Daoy (cell line): ENCODE results near the gene GAL3ST1. TPM values are rescaled to one million over a fixed set of nuclear protein-coding genes. Genes with fewer than 3 reads are reported as not detected.

Experiments
- DNase-seq: peaks from one replicate; pipeline ENCODE4 v3.0.0-alpha.2; 2015; ENCODE audit warnings: low read depth
- total RNA-seq: library from RNA; depleted of rRNA; stranded (reverse); fragments of >200 nt; shearing (Covaris generic); gene quantifications from 2 replicates; pipeline ENCODE4 v1.2.3, GENCODE V29; 2014; rRNA removed

GAL3ST1 gene
- total RNA-seq, 1 experiment from 2014 or later, result 0.29 TPM

DNA sequence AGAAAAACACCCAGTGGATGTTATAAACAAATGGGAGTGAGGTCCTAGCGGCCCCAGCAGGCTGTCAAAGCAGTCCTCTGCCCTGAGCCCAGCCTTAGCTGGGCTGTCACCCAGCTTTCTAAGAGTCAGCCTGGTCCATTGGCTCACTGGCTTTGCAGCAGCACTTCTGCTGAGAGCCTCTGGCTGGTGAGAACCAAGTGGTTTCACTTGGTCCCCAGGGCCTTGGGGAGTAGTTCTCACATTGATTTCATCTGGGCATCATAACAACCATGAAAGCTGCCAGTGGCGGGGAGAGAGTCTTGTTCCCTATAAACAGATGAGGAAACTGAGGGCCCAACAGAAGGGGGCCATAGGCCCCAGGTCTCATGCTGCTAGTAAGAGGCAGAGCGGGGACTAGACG, 39.3 kb downstream of the GAL3ST1 start:
- DNase-seq, result no peak

DNA sequence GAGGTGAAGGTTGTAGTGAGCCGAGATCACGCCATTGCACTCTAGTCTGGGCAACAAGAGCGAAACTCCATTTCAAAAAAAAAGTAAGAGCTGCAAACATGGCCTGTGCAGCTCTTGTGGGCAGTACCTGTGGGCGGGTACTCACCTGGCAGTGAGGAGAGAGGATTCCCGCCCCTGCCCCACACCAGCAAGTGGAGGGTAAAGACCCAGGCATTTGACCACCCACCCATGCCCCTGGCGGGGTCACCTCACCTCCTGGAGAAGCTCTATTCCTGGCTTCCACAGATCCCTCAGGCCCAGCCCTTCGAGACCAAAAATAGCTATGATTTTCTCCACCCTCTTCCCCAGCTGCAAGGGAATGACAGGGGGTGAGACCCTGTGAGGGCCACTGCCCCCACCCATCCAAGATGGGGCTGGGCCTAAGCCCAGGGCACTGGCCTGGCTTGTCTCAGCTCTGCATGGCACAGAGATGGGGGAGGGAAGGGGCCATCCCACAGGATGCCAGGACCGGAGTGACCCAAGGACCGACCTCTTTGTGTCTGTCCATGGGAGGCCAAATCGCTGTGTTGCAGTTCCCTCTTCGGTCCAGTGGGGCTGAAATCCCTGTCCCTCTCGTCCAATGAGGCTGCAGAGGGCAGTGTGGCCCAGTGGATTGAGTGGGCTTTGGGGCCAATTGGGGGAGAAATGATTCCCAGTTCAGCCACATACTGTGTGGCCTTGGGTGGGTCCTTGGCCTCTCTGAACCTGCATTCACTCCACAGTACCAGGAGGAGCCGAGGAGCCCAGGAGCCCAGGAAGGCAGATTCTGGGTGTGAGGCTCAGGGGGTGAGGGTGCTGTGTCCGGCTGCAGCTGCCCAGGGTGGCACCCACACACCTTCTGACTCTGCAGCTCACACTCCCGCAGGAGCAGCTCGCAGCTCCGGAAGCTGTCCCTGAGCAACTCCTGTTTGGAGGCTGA, 42.5 kb downstream of the GAL3ST1 start:
- no peak for DNase-seq

DNA sequence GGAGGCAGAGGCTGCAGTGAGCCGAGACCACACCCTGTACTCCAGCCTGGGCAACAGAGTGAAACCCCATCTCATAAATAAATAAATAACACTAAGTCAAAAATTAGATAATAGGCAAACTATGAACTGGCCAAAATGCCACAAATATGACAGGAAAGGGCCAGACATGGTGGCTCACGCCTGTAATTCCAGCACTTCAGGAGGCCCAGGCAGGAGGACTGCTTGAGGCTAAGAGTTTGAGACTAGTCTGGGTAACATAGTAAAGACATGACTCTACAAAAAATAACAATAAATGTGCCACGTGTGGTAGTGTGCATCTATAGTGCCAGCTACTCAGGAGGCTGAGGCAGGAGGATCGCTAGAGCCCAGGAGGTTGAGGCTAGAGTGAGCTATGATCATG, 47.8 kb downstream of the GAL3ST1 start:
- DNase-seq, result no peak

DNA sequence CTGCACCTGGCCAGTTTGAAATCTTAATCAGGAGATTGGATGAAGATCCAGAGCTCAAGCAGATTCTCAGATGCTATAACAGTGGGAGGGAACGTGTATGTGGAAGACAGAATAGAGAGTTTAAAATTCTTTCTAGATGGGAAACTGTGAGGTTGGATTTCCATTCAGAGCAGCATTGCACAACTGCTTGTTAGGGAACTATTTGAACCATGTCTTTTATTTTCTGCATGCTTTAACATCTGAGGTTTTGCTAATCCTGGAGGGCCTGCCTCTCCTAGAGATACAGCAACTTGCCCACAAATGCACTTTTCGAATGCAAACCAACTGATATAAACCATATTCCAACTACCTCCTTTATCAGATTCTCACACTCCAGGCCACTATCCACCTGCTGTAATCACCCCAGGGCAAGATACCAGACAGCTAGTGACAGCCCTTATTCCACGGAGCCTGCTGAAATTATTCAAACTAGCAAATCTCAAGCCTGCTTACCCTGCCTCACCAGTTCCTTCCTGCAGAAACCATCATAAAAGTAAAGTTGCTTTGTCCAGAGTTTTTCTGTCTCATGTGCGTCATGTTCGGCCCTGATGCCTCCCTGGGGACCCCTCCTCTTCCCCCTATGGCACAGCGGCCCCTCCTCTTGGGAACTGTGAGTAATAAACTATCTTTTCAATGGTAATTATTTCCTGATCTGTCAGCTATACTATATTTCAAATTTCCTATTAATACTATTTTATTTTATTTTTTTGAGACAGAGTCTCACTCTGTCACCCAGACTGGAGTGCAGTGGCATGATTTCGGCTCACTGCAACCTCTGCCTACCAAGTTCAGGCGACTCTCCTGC, 50.6 kb downstream of the GAL3ST1 start:
- DNase-seq, result no peak

DNA sequence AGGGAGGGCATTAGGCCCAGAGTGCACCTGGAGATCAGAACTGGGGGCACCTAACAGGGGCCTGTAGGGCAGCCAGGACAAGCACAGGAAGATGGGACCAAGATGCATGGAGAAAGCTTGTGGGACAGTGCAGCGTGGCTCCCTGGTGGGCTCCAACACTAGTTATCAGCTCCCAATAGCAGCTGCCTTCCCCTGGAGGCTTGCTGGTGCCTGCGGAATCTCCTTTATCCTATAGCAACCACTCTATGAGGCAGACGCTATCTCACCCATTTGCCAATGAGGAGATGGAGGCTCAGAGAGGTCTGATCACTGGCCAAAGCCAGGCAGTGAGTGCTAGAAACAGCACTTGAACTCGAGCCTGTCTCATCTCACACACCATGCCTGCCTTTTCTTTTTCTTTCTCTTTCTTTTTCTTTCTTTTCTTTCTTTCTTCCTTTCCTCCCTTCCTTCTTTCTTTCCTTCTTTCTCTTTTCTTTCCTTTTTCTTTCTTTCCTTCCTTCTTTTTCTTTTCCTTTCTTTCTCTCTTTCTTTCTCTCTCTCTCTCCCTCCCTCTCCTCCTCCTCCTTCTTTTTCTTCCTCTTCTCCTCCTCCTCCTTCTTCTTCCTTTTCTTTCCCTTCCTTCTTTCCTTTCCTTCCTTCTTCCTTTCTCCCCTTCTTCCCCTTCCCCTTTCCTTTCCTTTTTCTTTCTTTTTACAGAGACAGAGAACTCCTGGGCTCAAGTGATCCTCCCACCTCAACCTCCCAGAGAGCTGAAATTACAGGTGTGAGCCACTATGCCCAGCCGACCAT, 52.9 kb downstream of the GAL3ST1 start:
- no peak for DNase-seq

DNA sequence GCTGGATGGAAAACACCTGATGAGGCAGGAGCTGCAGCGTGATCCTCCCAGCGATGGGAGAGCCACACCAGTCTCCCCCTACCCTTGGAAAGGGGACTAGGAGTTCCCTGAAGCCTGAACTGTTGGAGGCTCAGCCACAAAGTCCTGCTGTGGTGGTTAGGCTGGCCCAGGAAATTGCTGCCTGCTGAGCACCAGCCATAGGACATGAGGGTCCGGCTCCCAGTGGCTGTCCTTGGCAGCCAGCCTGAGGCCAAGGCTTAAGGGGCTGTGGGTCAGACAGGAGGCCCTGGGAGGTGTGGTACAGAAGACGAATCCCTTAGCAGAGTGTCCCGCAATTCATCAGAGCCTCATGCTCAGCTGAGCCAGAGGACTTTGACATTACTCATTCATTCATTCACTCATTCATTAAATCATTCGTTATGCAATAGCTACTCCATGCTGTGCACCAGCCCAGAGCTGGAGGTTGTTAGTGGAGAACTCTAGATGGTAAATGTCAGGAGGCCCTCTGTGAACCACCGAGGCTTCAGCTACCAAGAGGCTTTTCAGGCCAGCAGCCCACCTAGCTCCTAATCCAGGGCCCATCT, 54.5 kb downstream of the GAL3ST1 start:
- no peak for DNase-seq

DNA sequence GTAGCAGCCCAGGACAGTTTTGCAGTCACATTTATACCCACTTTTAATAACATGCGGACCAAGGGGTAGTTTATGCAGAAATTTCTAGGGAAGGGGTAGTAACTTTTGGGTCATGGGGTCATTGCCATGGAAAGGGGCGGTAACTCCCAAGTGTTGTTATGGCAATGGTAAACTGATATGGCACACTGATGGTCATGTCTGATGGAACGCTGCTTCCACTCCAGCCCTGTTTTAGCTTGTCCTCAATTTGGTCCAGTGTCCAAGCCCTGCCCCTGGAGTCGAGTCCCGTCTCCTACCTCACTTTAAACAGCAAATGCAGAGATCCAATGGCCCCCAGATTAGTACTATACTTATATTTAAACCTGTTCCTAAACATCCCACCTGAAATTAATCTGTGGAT, 57.7 kb downstream of the GAL3ST1 start:
- DNase-seq, result no peak

DNA sequence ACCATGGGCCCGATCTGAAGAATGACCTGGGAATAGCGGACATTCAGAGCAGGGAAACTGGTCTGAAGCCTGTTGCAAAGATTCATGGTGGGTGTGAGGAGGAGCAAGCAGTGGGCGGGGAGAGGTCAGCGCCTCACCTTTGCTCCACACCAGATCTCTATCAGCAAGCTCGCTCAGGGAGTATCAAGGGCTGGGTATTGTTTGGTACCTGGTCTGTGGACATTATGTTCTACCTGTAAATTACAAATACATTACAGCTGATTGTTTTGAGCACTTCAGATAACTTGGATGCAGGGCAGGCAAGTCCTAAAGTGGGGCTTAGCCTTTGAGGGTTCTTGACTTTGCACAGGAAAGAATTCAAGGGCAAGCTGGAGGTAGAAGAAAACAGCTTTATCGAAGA, 58.2 kb downstream of the GAL3ST1 start:
- DNase-seq, result no peak

DNA sequence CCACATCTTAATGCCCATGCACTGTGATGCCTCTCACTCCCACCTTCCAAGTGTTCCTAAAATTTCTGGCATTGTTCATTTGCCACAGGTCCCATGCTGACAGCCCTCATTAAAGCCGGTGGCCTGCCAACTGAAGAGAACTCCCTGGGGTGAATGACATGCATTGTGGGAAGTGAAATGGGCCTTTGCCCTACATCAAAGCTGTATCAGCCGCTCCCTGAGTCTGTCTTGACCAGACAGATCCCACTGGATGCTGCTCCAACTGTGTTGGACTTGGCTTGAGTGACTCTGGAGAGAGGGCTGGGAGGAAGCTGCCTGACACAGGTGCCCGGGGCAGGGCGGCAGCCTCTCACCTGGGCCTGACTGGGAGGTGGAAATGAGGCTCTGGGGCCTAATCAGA, 60.2 kb downstream of the GAL3ST1 start:
- DNase-seq, result no peak

DNA sequence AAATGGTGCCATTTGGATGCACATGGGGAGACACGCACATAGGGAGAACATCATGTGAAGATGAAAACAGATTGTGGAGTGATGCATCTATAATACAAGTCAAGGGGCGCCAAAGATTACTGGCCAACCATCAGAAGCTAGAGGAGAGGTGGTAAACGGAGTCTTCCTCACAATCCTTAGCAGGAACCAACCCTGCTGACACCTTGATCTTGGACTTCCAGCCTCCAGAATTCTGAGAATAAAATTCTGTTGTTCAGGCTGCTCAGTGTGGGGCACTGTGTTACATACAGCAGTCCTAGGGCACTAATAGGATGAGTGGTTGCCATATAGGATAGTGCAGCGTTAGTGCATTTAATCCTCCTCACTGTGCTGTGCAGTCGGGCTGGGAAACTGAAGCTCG, 61.0 kb downstream of the GAL3ST1 start:
- DNase-seq, result no peak

DNA sequence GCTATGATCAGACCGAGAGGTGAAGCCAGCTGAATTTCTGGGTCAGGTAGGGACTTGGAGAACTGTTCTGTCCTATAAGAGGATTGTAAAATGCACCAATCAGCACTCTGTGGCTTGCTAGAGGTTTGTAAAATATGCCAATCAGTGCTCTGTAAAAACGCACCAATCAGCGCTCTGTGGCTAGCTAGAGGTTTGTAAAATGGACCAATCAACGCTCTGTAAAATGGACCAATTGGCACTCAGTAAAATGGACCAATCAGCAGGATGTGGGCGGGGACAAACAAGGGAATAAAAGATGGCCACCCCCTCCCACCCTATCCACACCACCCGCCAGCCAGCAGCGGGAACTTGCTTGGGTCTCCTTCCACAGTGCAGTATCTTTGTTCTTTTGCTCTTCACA, 62.6 kb downstream of the GAL3ST1 start:
- DNase-seq, result no peak

DNA sequence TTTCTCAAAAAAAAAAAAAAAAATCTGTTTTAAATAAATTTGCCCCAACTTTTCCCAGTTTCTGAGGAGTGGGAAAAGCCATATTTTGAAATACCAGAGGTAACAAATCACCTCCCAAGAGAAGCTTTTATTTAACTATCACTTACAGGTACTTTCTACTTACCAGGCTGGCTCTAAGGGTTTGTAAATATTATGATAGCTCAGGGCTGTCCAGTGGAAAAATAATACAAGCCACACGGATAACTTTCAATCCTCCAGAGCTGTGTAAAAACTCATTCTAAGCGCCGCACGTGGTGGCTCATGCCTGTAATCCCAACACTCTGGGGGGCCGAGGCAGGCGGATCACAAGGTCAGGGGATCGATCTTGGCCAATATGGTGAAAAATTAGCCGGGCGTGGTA, 63.4 kb downstream of the GAL3ST1 start:
- DNase-seq, result no peak

DNA sequence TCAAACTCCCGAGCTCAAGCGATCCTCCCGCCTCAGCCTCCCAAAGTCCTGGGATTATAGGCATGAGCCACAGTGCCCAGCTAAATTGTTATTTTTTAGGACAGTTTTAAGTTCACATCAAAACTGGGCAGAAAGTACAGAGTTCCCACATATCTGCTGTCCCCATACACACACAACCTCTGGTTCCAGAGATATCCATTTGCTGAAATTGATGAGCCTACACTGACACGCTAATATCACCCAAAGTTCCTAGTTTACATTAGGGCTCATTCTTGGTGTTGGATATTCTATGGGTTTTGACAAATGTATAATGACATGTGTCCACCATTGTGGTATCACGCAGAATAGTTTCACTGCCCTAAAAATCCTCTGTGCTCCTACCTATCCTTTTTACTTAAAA, 66.2 kb downstream of the GAL3ST1 start:
- no peak for DNase-seq

DNA sequence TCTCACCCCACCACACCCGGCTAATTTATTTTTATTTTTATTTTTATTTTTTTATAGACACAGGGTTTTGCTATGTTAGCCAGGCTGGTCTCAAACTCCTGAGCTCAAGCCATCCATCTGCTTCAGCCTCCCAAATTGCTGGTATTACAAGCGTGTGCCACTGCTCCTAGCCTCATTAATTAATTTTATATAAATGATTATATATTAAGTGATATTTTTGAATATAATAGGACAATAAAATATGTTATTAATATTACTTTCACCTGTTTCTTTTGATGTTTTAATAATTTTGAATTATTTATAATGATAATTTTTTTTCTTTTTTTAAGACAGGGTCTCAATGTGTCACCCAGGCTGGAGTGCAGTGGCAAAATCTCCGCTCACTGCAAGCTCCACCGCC, 66.8 kb downstream of the GAL3ST1 start:
- no peak for DNase-seq

DNA sequence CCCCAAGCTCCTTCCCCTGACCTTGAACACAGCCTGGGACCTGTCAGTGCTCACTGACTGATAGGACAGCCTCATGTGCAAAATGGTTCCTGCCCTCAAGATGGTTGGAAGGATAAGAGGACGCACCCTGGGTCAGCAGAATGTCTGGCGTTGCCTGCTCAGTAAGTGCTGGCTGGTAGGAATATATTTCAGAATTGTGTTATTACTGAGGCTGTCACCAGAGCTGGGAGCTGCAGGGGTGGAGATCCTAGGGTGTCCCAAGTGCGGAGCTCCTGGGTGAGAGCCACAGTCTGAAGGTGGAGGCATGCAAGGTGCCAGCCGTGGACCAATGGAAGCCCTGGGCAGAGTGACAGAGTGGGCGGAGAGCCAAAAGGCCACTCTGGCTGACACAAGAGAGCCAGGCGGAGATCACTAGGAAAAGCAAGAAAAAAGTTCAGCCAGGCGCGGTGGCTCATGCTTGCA, 67.9 kb downstream of the GAL3ST1 start:
- DNase-seq, result no peak

Other genes starting within 250 kb of the GAL3ST1 start
- 20.8 and 35.5 TPM in 2 replicates for gene TBC1D10A, start 247.7 kb downstream of the GAL3ST1 start, total RNA-seq
- 29.4 and 66.6 TPM in 2 replicates for gene SF3A1, start 217.8 kb downstream of the GAL3ST1 start, total RNA-seq
- gene CCDC157, start 217.7 kb downstream of the GAL3ST1 start, total RNA-seq, result 1.5 and 2.7 TPM in 2 replicates
- 9.8 and 19.2 TPM in 2 replicates for gene RNF215, start 187.3 kb downstream of the GAL3ST1 start, total RNA-seq
- gene SEC14L2, start 177.6 kb downstream of the GAL3ST1 start, total RNA-seq, result 9.5 and 12.7 TPM in 2 replicates
- 57.8 and 84.1 TPM in 2 replicates for gene MTFP1, start 148.9 kb downstream of the GAL3ST1 start, total RNA-seq
- gene SEC14L3, start 102.6 kb downstream of the GAL3ST1 start, total RNA-seq, result not detected in 2 replicates
- 0.09 and 0.17 TPM in 2 replicates for gene SEC14L4, start 69.0 kb downstream of the GAL3ST1 start, total RNA-seq
- gene SEC14L6, start 27.9 kb downstream of the GAL3ST1 start, total RNA-seq, result 0.03 and 0.06 TPM in 2 replicates
- gene PES1, start 17.2 kb upstream of the GAL3ST1 start, total RNA-seq, result 162 and 172 TPM in 2 replicates
- gene TCN2, start 32.5 kb upstream of the GAL3ST1 start, total RNA-seq, result 0.12 and 2.0 TPM in 2 replicates
- 8.2 and 11.4 TPM in 2 replicates for gene SLC35E4, start 61.1 kb upstream of the GAL3ST1 start, total RNA-seq
- 4.3 and 7.0 TPM in 2 replicates for gene DUSP18, start 93.2 kb upstream of the GAL3ST1 start, total RNA-seq
- gene OSBP2, start 120.2 kb upstream of the GAL3ST1 start, total RNA-seq, result 0.60 and 0.97 TPM in 2 replicates